ENCODE measurements around the gene CDC42SE1. TPM values are rescaled to one million over a fixed set of nuclear protein-coding genes. Genes with fewer than 3 reads are reported as not detected.

CDC42SE1 gene
- total RNA-seq, 4 donors from 2014 or later: 51.2 to 56.0 (median 54.4) TPM

GRCh38 chr1:151012684-151013471, 46.5 kb downstream of the CDC42SE1 start:
- Histone ChIP-seq H3K4me1 (peaks cover 0 to 41% (median under 1%) of the 10 kb centered on the region in 3 donors), H3K36me3 (peaks cover 0 to 21% of the 10 kb centered on the region in 2 donors), H3K27ac (peak overlapping the region in 1 of 4 donors; percentile 35), H3K9me3 (no peaks in the 10 kb centered on the region), H3K4me3 (no peak overlapping the region), H3K27me3 (no peaks in the 10 kb centered on the region)
- ATAC-seq: no peak
- TF ChIP-seq EP300 (IDR thresholded peaks at IDR 0.05) (no peak), CTCF (IDR thresholded peaks at IDR 0.05) (no peak), POLR2A (IDR thresholded peaks at IDR 0.05) (no peak), POLR2AphosphoS5 (IDR thresholded peaks at IDR 0.05) (no peak)
- WGBS, 2 donors (ENCODE audit: low coverage in 1 of 2): 84% methylated on average over 4 to 10 of the region's 14 CpGs

GRCh38 chr1:151011154-151011850, 48.1 kb downstream of the CDC42SE1 start:
- TF ChIP-seq POLR2AphosphoS5 (IDR thresholded peaks at IDR 0.05) (no peak), CTCF (IDR thresholded peaks at IDR 0.05) (no peak), EP300 (IDR thresholded peaks at IDR 0.05) (no peak), POLR2A (IDR thresholded peaks at IDR 0.05) (no peak)
- Histone ChIP-seq H3K4me1 (peaks cover 0 to 53% (median 11%) of the 10 kb centered on the region in 3 donors), H3K27ac (no peak overlapping the region), H3K36me3 (peaks cover 0 to 16% of the 10 kb centered on the region in 2 donors), H3K9me3 (no peaks in the 10 kb centered on the region), H3K27me3 (no peaks in the 10 kb centered on the region), H3K4me3 (no peak overlapping the region)
- 38 to 61% methylated on average over 2 to 4 of the region's 4 CpGs for WGBS, 2 donors (ENCODE audit: low coverage in 1 of 2)
- no peak for ATAC-seq

GRCh38 chr1:151010346-151010726, 49.1 kb downstream of the CDC42SE1 start:
- H3K27me3 ChIP-seq: no peaks in the 10 kb centered on the region
- H3K9me3 ChIP-seq: no peaks in the 10 kb centered on the region
- H3K36me3 ChIP-seq: peaks cover 0 to 16% of the 10 kb centered on the region in 2 donors
- no peak for ATAC-seq
- H3K27ac ChIP-seq: no peak overlapping the region
- H3K4me1 ChIP-seq: peaks cover 0 to 59% (median 13%) of the 10 kb centered on the region in 3 donors
- TF ChIP-seq POLR2AphosphoS5 (IDR thresholded peaks at IDR 0.05) (no peak), CTCF (IDR thresholded peaks at IDR 0.05) (no peak), POLR2A (IDR thresholded peaks at IDR 0.05) (no peak), EP300 (IDR thresholded peaks at IDR 0.05) (no peak)
- 74 to 85% methylated on average over 2 to 3 of the region's 3 CpGs for WGBS, 2 donors (ENCODE audit: low coverage in 1 of 2)
- H3K4me3 ChIP-seq: no peak overlapping the region

GRCh38 chr1:151009674-151010345, 49.6 kb downstream of the CDC42SE1 start:
- ATAC-seq: no peak
- TF ChIP-seq CTCF (IDR thresholded peaks at IDR 0.05): no peak
- no peak for TF ChIP-seq EP300 (IDR thresholded peaks at IDR 0.05)
- TF ChIP-seq POLR2AphosphoS5 (IDR thresholded peaks at IDR 0.05): no peak
- TF ChIP-seq POLR2A (IDR thresholded peaks at IDR 0.05): no peak
- H3K27ac ChIP-seq: peak overlapping the region in 3 of 4 donors; percentile 87 to 89 (median 87)
- H3K4me3 ChIP-seq: peak overlapping the region in 1 of 2 donors; percentile 78
- WGBS, 2 donors (ENCODE audit: low coverage in 1 of 2): 88 to 93% methylated on average over 2 to 8 of the region's 8 CpGs
- peaks cover 0 to 14% of the 10 kb centered on the region in 2 donors for H3K36me3 ChIP-seq
- no peaks in the 10 kb centered on the region for H3K27me3 ChIP-seq
- peaks cover 0 to 65% (median 18%) of the 10 kb centered on the region in 3 donors for H3K4me1 ChIP-seq
- no peaks in the 10 kb centered on the region for H3K9me3 ChIP-seq
